DMS 273 (cell line): ENCODE results near the gene EIF4G3.

Experiments
- DNase-seq: peaks from one replicate; lab custom pipeline; 2025; ENCODE audit not compliant: unreplicated experiment; lab: John Stamatoyannopoulos, UW

Gene EIF4G3

DNA sequence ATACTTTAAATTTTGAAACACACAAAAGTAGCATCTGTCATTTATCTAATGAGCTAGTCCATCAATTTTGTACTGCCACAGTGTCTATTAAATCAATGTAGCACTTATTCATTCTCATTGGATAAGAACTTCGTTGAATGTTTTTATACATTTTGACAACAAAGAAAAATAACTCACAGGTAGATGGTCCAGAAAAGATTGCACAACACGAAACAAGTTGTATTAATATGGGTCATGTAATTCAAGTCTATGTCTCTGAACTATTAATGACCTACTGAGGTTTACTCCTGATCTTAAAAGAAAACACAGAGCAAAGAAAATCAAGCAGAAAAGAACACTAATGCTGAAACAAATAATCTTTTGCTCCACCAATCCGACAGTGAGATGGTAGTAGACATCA, 404.9 kb downstream of the EIF4G3 start:
- no peak for DNase-seq

DNA sequence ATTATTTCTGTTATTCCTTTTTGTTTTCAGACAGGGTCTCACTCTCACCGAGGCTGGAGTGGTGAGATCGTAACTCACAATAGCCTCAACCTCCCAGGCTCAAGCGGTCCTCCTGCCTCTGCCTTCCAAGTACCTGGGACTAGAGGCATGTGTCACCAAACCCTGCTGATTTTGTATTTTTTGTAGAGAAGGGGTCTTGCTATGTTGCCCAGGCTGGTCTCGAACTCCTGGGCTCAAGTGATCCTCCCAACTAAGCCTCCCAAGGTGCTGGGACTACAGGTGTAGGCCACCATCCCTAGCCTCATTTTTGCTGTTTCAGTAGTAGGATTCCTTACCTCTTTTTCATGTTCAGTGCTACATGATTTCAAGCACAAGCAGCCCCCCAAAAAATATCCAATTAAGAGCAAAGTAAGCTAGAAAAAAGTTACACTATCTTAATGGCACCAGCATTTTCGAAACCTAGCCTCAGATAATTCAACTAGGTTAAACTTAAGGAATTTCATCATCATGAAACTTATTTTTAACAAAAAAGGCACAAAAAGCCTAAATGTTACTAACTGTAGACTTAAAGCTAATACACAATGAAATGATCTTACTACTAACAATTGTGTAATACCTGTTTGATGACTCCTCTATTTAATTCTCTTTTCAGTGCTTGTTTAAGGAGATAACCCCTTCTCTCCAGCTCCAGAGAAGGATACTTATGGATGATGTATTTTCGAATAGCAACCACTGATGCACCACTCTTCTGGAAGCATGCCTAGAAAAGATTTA, 406.2 kb downstream of the EIF4G3 start:
- no peak for DNase-seq

DNA sequence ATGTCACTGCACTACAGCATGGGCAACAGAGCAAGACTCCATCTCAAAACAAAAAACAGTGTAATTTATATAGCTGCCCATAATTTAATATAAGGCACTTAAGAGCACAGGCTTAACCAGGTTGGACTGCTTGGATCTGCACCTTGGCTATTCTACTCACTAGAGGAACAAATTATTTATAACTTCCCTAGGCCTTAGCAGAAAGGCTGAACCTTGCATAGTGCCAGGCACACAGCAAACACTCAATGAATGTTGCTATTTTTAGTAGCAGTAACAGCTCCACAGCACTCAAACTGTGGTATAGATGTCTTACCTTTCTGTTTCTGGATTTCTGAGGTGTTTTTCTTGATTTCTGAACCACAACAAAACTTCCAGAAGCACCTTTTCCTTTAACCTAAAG, 409.4 kb downstream of the EIF4G3 start:
- no peak for DNase-seq

DNA sequence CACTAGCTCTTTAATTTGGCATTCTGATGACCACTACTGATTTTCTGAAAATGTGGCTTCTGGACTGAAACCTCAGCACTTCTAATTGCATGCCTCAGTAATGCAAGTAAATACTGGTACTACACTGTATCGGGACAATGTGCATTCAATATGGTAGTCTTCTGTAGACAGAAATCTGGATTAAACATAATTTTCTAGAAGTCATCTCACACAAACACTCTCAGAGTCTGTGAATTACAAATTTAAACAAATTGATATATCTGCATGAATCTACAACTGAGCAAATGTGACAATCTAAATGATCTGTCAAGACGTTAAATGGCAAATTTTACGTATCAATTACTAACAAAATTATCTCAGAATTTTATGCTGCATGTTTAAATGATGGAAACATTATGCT, 413.3 kb downstream of the EIF4G3 start:
- DNase-seq: no peak

DNA sequence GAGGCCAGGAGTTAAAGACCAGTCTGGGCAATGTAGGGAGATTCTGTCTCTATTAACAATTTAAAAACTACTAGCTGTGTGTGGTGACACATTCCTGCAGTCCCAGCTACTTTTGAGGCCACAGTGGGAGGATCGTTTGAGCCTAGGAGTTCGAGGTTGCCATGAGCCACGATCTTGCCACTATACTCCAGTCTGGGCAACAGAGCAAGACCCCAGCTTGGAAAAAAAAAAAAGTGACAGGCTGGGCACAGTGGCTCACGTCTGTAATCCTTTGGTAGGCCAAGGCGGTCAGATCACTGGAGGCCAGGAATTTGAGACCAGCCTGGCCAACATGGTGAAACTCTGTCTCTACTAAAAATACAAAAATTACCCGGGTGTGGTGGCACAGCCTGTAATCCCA, 416.4 kb downstream of the EIF4G3 start:
- no peak for DNase-seq
